ENCODE data around the gene PDLIM5. TPM values are rescaled to one million over a fixed set of nuclear protein-coding genes. Genes with fewer than 3 reads are reported as not detected.

The PDLIM5 gene
- total RNA-seq, 1 experiment from 2014 or later, result 106 TPM

DNA sequence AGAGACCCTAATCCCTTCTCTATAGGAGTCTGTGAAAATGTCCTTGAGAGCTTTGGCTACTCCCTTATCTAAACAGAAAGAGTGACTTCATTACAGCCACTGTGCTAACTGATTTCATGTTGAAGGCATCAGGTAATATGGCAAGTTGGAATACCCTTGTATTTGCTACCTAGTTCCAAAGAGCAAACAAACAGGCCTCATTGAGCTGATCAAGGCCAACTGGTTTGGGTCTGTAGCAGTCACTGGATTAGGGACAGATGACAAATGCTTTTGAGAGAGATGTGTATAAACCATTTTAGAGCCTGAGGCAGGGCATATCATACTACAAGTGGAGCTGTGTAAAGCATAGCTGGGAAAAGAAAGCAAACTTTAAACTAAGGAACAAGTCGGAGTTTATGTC lies 22.9 kb upstream of the PDLIM5 start:
- no peaks in the 10 kb centered on the region for H3K36me3 Mint-ChIP-seq (ENCODE audit: insufficient read depth, unreplicated experiment)
- no peaks in the 10 kb centered on the region for H3K27me3 ChIP-seq (replicated peaks; ENCODE audit: control insufficient read depth, insufficient read depth, low read length)
- peaks cover 16% of the 10 kb centered on the region for H3K9me3 ChIP-seq
- no peak overlapping the region for H3K4me3 ChIP-seq (ENCODE audit: low read depth, low read length)
- no peaks in the 10 kb centered on the region for H3K27me3 Mint-ChIP-seq (ENCODE audit: insufficient read depth, unreplicated experiment)
- peaks cover 5% of the 10 kb centered on the region for H3K4me1 Mint-ChIP-seq (ENCODE audit: low read depth, unreplicated experiment)
- BruUV-seq (replicated peaks), result no TSS peak
- no peak for TF ChIP-seq CTCF (IDR thresholded peaks at IDR 0.05; ENCODE audit: insufficient read depth in 1 of 2, low read depth in 1 of 2, low read length in 1 of 2, severe bottlenecking in 1 of 2, unreplicated experiment in 1 of 2)
- H3K36me3 ChIP-seq (ENCODE audit: control insufficient read depth, insufficient read depth, low read length), result no peaks in the 10 kb centered on the region
- intact Hi-C loops (cut with micrococcal nuclease; ENCODE audit: unreplicated experiment), result no loop called here
- ChIA-PET POLR2A (no interaction called here), CTCF (no interaction called here)
- H3K9me3 Mint-ChIP-seq (ENCODE audit: unreplicated experiment), result peaks cover 14% of the 10 kb centered on the region
- H3K27ac Mint-ChIP-seq (ENCODE audit: unreplicated experiment), result no peak overlapping the region
- no peak overlapping the region for H3K4me3 Mint-ChIP-seq (ENCODE audit: unreplicated experiment)
- no peaks in the 10 kb centered on the region for H3K4me1 ChIP-seq
- DNase-seq, result no peak

- no peak for DNase-seq
Observed at GRCh38 chr4:94430406-94430805, 21.3 kb upstream of the PDLIM5 start.

DNA sequence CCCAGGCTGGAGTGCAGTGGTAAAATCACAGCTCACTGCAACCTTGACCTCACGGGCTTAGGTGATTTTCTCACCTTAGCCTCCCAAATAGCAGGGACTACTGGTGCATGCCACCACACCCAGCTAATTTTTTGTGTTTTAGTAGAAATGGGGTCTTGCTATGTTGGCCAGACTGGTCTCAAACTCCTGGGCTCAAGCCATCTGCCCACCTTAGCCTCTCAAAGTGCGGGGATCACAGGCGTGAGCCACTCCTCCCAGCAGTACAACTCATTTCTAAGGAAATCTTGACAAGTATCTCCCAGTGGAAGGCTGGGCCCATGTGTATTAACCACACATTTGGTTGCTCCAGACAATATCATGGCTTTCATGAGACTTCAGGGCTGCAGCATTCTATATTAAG lies 20.4 kb upstream of the PDLIM5 start:
- H3K4me1 Mint-ChIP-seq (ENCODE audit: low read depth, unreplicated experiment), result peaks cover 5% of the 10 kb centered on the region
- CTCF ChIA-PET, result no interaction called here

More at GRCh38 chr4:94430406-94430805, 21.3 kb upstream of the PDLIM5 start:
- ChIA-PET POLR2A (no interaction called here), CTCF (no interaction called here)
- TF ChIP-seq CTCF (IDR thresholded peaks at IDR 0.05; ENCODE audit: insufficient read depth in 1 of 2, low read depth in 1 of 2, low read length in 1 of 2, severe bottlenecking in 1 of 2, unreplicated experiment in 1 of 2), result no peak
- Mint-ChIP-seq H3K9me3 (ENCODE audit: unreplicated experiment) (peaks cover 14% of the 10 kb centered on the region), H3K36me3 (ENCODE audit: insufficient read depth, unreplicated experiment) (no peaks in the 10 kb centered on the region), H3K27me3 (ENCODE audit: insufficient read depth, unreplicated experiment) (no peaks in the 10 kb centered on the region), H3K4me1 (ENCODE audit: low read depth, unreplicated experiment) (peaks cover 5% of the 10 kb centered on the region), H3K4me3 (ENCODE audit: unreplicated experiment) (no peak overlapping the region), H3K27ac (ENCODE audit: unreplicated experiment) (no peak overlapping the region)
- no peaks in the 10 kb centered on the region for H3K36me3 ChIP-seq (ENCODE audit: control insufficient read depth, insufficient read depth, low read length)
- intact Hi-C loops (cut with micrococcal nuclease; ENCODE audit: unreplicated experiment), result no loop called here
- no peaks in the 10 kb centered on the region for H3K4me1 ChIP-seq
- no TSS peak for BruUV-seq (replicated peaks)
- H3K4me3 ChIP-seq (ENCODE audit: low read depth, low read length), result no peak overlapping the region
- H3K9me3 ChIP-seq, result peaks cover 16% of the 10 kb centered on the region
- no peaks in the 10 kb centered on the region for H3K27me3 ChIP-seq (replicated peaks; ENCODE audit: control insufficient read depth, insufficient read depth, low read length)

More for the DNA sequence above, 20.4 kb upstream of the PDLIM5 start:
- POLR2A ChIA-PET, result no interaction called here
- intact Hi-C loops (cut with micrococcal nuclease; ENCODE audit: unreplicated experiment), result no loop called here
- Histone ChIP-seq H3K4me1 (no peaks in the 10 kb centered on the region), H3K36me3 (ENCODE audit: control insufficient read depth, insufficient read depth, low read length) (no peaks in the 10 kb centered on the region), H3K27me3 (replicated peaks; ENCODE audit: control insufficient read depth, insufficient read depth, low read length) (no peaks in the 10 kb centered on the region), H3K4me3 (ENCODE audit: low read depth, low read length) (no peak overlapping the region), H3K9me3 (peaks cover 12% of the 10 kb centered on the region)
- Mint-ChIP-seq H3K36me3 (ENCODE audit: insufficient read depth, unreplicated experiment) (no peaks in the 10 kb centered on the region), H3K27ac (ENCODE audit: unreplicated experiment) (no peak overlapping the region), H3K9me3 (ENCODE audit: unreplicated experiment) (peaks cover 14% of the 10 kb centered on the region), H3K27me3 (ENCODE audit: insufficient read depth, unreplicated experiment) (no peaks in the 10 kb centered on the region), H3K4me3 (ENCODE audit: unreplicated experiment) (no peak overlapping the region)
- TF ChIP-seq CTCF (IDR thresholded peaks at IDR 0.05; ENCODE audit: insufficient read depth in 1 of 2, low read depth in 1 of 2, low read length in 1 of 2, severe bottlenecking in 1 of 2, unreplicated experiment in 1 of 2), result no peak
- DNase-seq, result no peak
- BruUV-seq (replicated peaks), result no TSS peak

Measured in Caco-2 (cell line).